HG02852 (cell line): ENCODE results near the gene OR2J3.
"Not testable (repeated sequence)": the region's sequence is repeated elsewhere in the genome, so short reads cannot be mapped to it uniquely, and the experiment has no call there.

Source experiments
- ATAC-seq: cut with Tn5 transposase; IDR thresholded peaks from one replicate; pipeline ENCODE4 v1.9.1; 2021; ENCODE audit warnings: mild to moderate bottlenecking, moderate library complexity; ENCODE audit not compliant: unreplicated experiment

OR2J3 gene

DNA sequence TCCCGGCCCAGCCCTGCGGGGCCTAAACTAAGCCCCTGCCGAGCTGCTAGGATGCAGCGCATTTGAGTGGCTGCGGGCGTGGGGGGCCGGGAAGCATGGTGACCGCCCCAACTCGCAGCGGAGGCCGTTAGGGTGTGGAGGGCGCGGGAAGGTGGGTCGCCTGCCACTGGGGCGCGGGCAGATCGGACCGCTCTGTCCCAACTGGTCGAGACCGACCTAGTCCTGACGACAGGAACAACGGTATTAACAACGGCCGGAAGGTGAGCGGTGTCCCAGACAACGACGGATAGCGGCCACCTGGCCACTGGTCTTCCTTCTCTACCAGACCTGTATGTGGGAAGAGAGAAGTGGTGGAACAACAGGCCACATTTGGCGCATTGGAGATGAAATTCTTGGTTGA, 52.1 kb downstream of the OR2J3 start:
- not testable (repeated sequence) for ATAC-seq
